HUDEP-2 (cell line): ENCODE measurements around the gene CBLC.

Source experiments
- DNase-seq, 76 experiments: peaks; one replicate each; lab custom pipeline; 2025; ENCODE audit not compliant: unreplicated experiment in 76 of 76; lab: John Stamatoyannopoulos, UW

CBLC gene

GRCh38 chr19:44847144-44848035, 69.7 kb downstream of the CBLC start:
- DNase-seq = peak in 1 of 76 experiments; percentile 12

GRCh38 chr19:44848036-44848811, 70.5 kb downstream of the CBLC start:
- no peak for DNase-seq

- no peak for DNase-seq
Measured at GRCh38 chr19:44848812-44849447, 71.2 kb downstream of the CBLC start.
